Coronary artery (tissue), 2 donors: ENCODE measurements around the gene GRIN2C.
A peak's percentile ranks its signal among the peaks of the same experiment; 100 is the strongest.

Source experiments
- DNase-seq: peaks from one replicate; pipeline ENCODE4 v3.0.0-alpha.2; 2017; ENCODE audit warnings: low spot score
- H3K27ac ChIP-seq, 2 donors: fragments of 200-600 bp; sonication (generic); one replicate each; pipeline ENCODE4 v1.5.1; 2016 to 2019
- H3K4me3 ChIP-seq: fragments of 200-600 bp; sonication (generic); 2 replicates; pipeline ENCODE4 v1.5.1; 2016; ENCODE audit warnings: mild to moderate bottlenecking, moderate library complexity
- TF ChIP-seq, protein P1 (sequence below): fragments of 200-600 bp; sonication (generic); IDR thresholded peaks from one replicate; pipeline ENCODE4 v1.5.1; 2019; ENCODE audit warnings: antibody characterized with exemption

The GRIN2C gene

DNA sequence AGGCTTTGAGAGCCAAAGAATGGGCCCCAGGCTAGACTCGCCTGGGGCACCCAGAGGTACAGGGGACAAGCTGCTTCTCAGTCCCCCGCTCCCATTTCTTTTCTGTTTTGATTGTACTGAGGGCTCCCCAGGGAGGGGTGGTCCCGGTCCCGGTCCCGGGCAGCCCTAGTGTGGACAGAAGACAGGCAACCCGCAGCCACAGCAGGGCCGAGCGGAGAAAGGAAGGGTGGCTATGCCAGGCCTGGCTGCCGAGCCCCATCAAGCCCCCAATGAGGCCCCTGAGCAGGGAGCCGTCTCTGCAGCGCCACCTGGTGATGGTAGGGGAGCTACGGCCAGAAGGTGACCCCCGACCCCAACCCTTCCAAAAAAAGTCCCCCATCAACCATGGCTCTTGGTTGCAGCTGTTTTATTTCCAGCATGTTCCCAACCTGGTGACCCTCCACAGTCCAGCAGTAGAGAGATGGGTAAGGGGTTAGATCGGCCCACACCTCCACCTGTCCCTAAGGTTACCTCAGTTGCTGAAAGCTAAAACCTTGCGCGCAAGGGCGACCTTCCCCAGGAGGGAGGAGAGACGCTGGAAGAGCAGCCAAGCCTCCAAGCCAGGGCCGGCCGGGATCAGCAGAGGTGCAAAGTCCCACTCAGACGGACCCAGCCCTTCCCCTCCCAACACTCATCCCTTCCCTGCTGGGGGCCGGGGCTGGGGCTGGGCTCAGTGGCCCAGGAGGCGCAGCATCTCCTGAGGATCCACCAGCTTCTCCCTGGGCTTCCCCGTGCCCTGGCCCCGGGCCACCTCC lies 2.6 kb upstream of the GRIN2C start:
- no peak for DNase-seq
- peak overlapping the region; percentile 66 for H3K4me3 ChIP-seq

DNA sequence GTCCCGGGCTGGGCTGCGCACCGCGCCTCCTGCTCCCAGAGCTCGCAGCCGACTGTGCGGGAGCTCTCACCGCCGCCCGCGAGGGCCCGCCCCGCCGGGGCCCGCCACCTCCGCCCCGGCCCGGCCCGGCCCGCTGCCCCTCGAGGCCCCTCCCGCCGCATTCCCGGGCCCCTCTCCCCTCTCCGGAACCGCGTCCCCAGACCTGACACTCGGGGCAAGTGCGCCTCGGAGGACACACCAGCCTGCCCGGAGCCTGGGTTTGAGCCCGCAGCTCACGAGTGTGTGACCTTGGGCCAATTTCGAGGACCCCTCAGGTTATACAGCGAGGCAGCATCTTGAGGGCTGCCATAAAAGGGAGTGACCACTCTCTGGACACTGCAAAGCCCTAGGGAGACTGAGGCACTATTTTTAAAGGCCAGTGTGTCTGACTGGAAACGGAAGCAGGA lies 2.0 kb upstream of the GRIN2C start:
- Histone ChIP-seq H3K27ac (no peak overlapping the region), H3K4me3 (peak overlapping the region; percentile 66)
- no peak for DNase-seq
- TF ChIP-seq, protein P1, sequence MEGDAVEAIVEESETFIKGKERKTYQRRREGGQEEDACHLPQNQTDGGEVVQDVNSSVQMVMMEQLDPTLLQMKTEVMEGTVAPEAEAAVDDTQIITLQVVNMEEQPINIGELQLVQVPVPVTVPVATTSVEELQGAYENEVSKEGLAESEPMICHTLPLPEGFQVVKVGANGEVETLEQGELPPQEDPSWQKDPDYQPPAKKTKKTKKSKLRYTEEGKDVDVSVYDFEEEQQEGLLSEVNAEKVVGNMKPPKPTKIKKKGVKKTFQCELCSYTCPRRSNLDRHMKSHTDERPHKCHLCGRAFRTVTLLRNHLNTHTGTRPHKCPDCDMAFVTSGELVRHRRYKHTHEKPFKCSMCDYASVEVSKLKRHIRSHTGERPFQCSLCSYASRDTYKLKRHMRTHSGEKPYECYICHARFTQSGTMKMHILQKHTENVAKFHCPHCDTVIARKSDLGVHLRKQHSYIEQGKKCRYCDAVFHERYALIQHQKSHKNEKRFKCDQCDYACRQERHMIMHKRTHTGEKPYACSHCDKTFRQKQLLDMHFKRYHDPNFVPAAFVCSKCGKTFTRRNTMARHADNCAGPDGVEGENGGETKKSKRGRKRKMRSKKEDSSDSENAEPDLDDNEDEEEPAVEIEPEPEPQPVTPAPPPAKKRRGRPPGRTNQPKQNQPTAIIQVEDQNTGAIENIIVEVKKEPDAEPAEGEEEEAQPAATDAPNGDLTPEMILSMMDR = no peak

More for the DNA sequence above, 2.6 kb upstream of the GRIN2C start:
- no peak overlapping the region for H3K27ac ChIP-seq
- TF ChIP-seq, protein P1 = peak; percentile 36

DNA sequence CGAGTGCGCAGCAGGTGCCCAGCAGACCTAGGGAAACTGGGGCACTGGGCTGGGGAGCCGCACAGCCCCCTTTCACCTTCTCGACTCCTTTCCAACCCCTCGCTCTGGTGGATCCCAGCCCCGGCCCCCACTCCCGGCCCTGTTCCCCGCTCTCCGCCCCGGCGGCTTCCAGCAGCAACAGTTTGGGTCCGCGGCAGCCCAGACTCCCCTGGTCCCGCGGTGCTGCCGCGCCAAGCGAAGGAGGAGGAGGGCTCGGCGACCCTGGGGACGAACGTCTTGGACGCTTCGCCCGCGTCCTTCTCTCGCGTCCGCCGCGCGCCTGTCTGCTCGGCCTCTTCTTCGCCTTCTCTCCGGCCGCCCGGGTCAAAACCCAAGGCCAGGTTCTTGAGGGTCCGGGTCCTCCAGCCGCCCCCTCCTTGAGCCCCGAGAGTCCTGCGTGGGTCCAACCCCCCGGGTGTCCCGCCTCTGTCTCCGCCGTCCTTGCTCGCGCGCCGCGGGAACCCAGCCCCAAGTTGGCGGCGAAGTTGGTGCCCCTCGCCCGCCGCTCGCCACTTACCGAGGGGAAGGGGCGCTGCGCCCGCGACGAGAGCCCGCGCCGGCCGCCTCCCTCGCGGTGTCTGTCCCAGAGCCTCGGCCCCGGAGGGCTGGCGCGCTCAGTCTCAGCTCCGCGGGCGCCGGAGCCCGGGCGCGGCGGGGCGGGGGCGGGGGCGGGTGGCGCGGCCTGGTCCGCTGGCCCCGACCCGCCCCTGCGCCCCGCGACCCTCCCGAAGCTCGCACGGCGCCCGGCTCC lies 1.4 kb upstream of the GRIN2C start:
- H3K27ac ChIP-seq = no peak overlapping the region
- H3K4me3 ChIP-seq = peak overlapping the region; percentile 66
- no peak for DNase-seq

DNA sequence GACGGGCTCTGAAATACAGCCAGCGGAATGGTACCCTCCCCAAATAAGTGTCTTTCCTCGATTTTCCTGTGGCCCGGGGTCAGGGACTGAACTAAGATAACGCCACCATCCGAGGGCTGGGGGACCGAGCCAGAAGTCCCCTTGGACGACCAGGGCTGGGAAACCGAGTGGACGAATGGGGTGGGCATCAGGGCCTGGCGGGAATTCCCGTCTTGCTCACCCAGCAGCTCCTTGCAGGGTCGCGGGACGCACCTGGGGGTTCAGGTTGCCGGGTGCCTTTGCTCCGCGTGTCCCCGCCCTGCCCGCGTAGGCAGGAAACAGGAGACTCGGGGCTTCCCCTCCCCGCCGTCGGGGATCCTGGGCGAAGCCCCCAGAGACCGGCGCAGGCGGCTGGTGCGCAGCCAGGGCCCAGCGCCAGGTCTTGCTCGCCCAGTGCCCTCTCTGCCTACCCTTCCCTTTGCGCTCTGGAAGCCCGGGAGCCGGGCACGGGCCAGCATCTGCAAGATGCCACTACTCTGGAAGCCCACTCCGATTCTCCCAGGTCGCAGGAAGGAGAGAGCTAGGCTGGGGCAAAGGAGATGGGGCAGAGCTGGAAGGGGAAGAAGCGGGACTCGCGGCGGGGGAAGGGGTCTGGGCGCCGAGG lies 665 bp upstream of the GRIN2C start:
- DNase-seq = no peak
- TF ChIP-seq, protein P1 = no peak
- Histone ChIP-seq H3K27ac (no peak overlapping the region), H3K4me3 (peak overlapping the region; percentile 66)

More for the DNA sequence above, 1.4 kb upstream of the GRIN2C start:
- TF ChIP-seq, protein P1 = no peak

DNA sequence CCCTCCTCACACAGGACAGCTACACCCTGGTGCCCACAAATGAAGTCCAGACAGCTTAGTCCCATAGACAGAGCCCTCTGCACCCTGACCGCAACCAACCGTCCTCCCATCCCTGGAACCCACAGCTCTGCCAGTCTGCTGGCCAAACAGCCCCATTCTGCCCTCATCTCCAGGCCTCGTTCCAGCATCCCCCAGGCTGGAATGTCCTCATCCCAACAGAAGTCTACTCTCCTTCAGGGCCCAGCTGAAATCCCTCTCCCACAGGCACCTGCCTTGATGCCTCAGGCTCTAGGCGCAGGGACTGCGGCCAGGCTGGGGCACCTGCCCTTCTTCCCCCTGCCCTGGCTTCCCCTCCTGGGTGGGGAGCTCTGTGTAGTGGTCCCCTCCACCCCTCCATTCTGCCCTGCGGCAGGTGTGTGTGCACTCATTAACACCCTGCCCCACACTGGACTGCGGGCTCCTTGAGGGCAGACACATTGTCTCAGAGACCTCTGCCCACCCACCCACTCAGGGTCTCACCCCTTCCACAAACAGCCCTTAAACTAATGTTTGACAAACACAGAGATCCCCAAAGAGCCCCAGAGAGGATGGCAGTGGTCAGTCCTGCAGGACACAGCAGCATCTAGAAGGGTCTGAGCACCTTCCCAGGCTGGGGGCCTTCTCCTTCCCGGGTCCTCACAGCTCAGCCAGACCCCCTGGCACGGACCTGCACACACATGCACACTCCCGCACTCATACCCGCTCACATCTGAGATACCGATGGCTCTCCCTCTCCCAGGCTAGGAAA lies 820 bp downstream of the GRIN2C start:
- peak overlapping the region; percentile 66 for H3K4me3 ChIP-seq
- TF ChIP-seq, protein P1 = no peak
- DNase-seq = no peak
- no peak overlapping the region for H3K27ac ChIP-seq

DNA sequence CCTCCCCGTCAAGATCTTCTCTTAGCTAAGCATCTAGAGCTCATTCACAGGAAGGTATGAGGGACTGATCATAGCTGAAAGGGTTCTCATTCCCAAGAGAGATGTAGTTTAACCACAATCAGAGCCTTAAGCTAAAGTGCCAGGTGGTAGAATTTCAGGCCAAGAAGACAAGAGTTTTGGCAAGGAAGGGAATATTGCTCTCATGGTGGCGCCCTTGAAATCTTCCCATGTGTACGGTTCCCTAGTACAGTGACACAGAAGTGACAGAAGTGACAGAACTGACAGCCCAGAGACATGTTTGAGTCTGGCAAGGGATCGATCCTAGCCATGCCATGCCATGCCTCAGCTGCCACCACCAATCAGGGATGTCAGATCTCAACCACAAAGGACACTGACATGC lies 2.5 kb downstream of the GRIN2C start:
- H3K27ac ChIP-seq = no peak overlapping the region
- no peak for DNase-seq
- TF ChIP-seq, protein P1 = no peak
- H3K4me3 ChIP-seq = no peak overlapping the region
